Measurements from ENCODE around the gene SSR2.

DNA sequence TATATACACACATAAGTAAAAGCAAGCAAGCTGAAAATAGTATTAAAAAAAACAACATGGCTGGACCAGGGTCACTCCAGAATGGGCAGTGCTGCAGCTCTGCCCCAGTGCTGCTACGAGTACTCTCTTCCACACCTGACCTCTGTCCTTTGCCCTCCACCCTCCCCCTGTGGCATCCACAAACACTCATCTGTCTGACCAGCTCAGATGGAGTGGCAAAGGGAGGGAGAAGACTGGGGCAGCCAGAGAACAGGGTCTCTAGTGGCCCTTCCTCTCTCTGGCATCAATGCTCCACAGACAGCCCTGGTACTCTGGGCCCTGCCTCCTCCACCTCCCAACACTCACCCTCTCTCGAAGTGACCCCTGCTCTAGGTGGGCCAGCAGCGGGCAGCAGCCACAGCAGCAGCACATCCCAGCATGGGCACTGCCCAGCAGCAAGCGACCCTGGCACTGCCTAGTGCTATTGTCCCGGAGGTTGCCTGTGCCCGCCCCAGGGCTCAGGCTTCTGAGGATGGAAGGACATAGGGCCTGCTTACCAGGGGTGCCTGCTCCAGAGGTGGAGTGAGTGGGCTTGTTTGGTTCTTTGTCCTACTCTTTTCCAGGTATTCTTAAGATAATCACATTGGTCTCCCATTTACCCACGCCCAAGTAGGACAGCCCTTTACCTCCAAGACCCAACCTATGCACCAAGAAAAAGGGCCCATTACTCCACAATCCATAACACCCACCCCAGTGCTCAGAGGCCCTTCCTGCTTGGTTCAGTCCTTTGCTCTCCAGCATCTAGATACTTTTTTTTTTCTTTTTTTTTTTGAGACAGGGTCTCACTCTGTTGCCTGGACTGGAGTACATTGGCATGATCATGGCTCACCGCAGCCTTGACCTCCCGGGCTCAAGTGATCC, 48.6 kb downstream of the SSR2 start:
- TF ChIP-seq, protein P1, sequence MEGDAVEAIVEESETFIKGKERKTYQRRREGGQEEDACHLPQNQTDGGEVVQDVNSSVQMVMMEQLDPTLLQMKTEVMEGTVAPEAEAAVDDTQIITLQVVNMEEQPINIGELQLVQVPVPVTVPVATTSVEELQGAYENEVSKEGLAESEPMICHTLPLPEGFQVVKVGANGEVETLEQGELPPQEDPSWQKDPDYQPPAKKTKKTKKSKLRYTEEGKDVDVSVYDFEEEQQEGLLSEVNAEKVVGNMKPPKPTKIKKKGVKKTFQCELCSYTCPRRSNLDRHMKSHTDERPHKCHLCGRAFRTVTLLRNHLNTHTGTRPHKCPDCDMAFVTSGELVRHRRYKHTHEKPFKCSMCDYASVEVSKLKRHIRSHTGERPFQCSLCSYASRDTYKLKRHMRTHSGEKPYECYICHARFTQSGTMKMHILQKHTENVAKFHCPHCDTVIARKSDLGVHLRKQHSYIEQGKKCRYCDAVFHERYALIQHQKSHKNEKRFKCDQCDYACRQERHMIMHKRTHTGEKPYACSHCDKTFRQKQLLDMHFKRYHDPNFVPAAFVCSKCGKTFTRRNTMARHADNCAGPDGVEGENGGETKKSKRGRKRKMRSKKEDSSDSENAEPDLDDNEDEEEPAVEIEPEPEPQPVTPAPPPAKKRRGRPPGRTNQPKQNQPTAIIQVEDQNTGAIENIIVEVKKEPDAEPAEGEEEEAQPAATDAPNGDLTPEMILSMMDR (optimal IDR thresholded peaks at IDR 0.05 in 1 of 3, IDR thresholded peaks at IDR 0.05 in 1 of 3, conservative IDR thresholded peaks at IDR 0.05 in 1 of 3; ENCODE audit: extremely low read depth in 1 of 3, insufficient read depth in 2 of 3, low read length in 3 of 3), result no peak
- no peak for TF ChIP-seq EZH2 (IDR thresholded peaks at IDR 0.05; ENCODE audit: low read length)
